Astrocyte (in vitro differentiated cells and primary cell): ENCODE results near the gene MAGEL2.

Source experiments
- EZH2 ChIP-seq: IDR thresholded peaks from 2 replicates; pipeline ENCODE4 v1.6.1; 2012; ENCODE audit warnings: mild to moderate bottlenecking, low read length, inconsistent platforms; ENCODE audit not compliant: insufficient read depth
- TF ChIP-seq, protein P1 (sequence below): IDR thresholded peaks from 2 replicates; pipeline ENCODE4 v1.5.1; 2011; ENCODE audit warnings: low read depth, mild to moderate bottlenecking, inconsistent platforms, low read length, moderate library complexity; ENCODE audit not compliant: insufficient read depth

DNA sequence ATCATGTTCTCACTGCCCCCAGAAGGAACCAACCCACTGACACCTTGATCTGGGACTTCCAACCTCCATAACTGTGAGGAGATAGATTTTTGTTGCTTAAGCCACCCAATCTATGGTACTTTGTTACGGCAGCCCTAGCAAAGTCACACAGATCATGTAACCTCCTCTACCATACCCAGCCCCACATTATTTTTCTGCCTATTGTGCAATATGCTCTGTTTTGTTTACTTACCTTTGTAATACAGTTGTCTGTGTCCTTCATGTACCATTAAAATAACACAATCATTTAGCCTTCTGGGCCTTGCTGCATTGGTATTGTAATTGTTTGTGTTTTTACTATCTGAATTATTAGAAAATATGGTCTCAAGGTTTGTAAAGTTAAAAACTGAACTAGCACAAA is 23.3 kb upstream of the MAGEL2 start:
- TF ChIP-seq EZH2: no peak
- TF ChIP-seq, protein P1, sequence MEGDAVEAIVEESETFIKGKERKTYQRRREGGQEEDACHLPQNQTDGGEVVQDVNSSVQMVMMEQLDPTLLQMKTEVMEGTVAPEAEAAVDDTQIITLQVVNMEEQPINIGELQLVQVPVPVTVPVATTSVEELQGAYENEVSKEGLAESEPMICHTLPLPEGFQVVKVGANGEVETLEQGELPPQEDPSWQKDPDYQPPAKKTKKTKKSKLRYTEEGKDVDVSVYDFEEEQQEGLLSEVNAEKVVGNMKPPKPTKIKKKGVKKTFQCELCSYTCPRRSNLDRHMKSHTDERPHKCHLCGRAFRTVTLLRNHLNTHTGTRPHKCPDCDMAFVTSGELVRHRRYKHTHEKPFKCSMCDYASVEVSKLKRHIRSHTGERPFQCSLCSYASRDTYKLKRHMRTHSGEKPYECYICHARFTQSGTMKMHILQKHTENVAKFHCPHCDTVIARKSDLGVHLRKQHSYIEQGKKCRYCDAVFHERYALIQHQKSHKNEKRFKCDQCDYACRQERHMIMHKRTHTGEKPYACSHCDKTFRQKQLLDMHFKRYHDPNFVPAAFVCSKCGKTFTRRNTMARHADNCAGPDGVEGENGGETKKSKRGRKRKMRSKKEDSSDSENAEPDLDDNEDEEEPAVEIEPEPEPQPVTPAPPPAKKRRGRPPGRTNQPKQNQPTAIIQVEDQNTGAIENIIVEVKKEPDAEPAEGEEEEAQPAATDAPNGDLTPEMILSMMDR: no peak
